Measurements from ENCODE around the gene PRICKLE2.

GRCh38 chr3:64255741-64256340 is 30.6 kb upstream of the PRICKLE2 start:
- TF ChIP-seq CTCF (optimal IDR thresholded peaks at IDR 0.05 in 1 of 3, IDR thresholded peaks at IDR 0.05 in 1 of 3, conservative IDR thresholded peaks at IDR 0.05 in 1 of 3; ENCODE audit: extremely low read depth in 1 of 3, insufficient read depth in 2 of 3, low read length in 3 of 3) (no peak), EZH2 (IDR thresholded peaks at IDR 0.05; ENCODE audit: low read length) (no peak)
